Sigmoid colon (tissue), 7 donors: ENCODE data around the gene RNF180. TPM values are rescaled to one million over a fixed set of nuclear protein-coding genes. Genes with fewer than 3 reads are reported as not detected.
A peak's percentile ranks its signal among the peaks of the same experiment; 100 is the strongest.

Experiments used
- DNase-seq: peaks from one replicate; pipeline ENCODE4 v3.0.0-alpha.2; 2019
- H3K27ac ChIP-seq, 4 donors: fragments of 200-600 bp; sonication (generic); one replicate each; pipeline ENCODE4 v1.5.1; 2016 to 2019; ENCODE audit warnings: mild to moderate bottlenecking in 1 of 4
- H3K27me3 ChIP-seq, 3 donors: fragments of 200-600 bp; sonication (generic); one replicate each; pipeline ENCODE4 v1.5.1; 2019; ENCODE audit warnings: mild to moderate bottlenecking in 1 of 3
- H3K36me3 ChIP-seq, 4 donors: fragments of 200-600 bp; sonication (generic); one replicate each; pipeline ENCODE4 v1.5.1; 2016 to 2019
- H3K4me1 ChIP-seq, 4 donors: fragments of 200-600 bp; sonication (generic); one replicate each; pipeline ENCODE4 v1.5.1; 2017 to 2019
- H3K4me3 ChIP-seq, 4 donors: fragments of 200-600 bp; sonication (generic); one replicate each; pipeline ENCODE4 v1.5.1; 2017 to 2019; ENCODE audit warnings: mild to moderate bottlenecking in 2 of 4, moderate library complexity in 1 of 4
- H3K9me3 ChIP-seq, 4 donors: fragments of 200-600 bp in 3 of 4; sonication (generic) in 3 of 4; one replicate each; pipeline versions ENCODE4 v1.5.1 to v1.6.1; 2013 to 2019
- EP300 ChIP-seq, 4 donors: sonication (generic); formaldehyde crosslinking; IDR thresholded peaks; one replicate each; pipeline ENCODE4 v1.6.1; 2017; ENCODE audit warnings: antibody characterized with exemption in 4 of 4
- POLR2A ChIP-seq, 2 donors: fragments of 450-650 bp; IDR thresholded peaks; one replicate each; pipeline ENCODE4 v1.6.1; 2016; ENCODE audit warnings: antibody characterized with exemption in 2 of 2, mild to moderate bottlenecking in 2 of 2, moderate library complexity in 2 of 2
- POLR2AphosphoS5 ChIP-seq, 4 donors: sonication (generic); formaldehyde crosslinking; IDR thresholded peaks; one replicate each; pipeline ENCODE4 v1.6.1; 2017; ENCODE audit warnings: antibody characterized with exemption in 4 of 4
- WGBS, 2 donors: extraction: QIAGEN DNeasy Blood & Tissue Kit; methylation state at CpG; one replicate each; pipeline ENCODE4 v1.1.7; 2013; 5-methylcytosine and 5-hydroxymethylcytosine counted together
- intact Hi-C: fragments of 100-400 bp; cut with DNase I; formaldehyde crosslinking; loops from one replicate; pipeline ENCODE4 v1.15.1; 2023
- polyA plus RNA-seq, 3 donors: library from polyadenylated mRNA; stranded (reverse); fragments of 200-250 nt; gene quantifications; one replicate each; pipeline ENCODE4 v1.2.3, GENCODE V29; 2013
- total RNA-seq, 4 donors: library from RNA; depleted of rRNA; stranded (reverse); fragments of >200 nt; gene quantifications; one replicate each; pipeline ENCODE4 v1.1.0, GENCODE V29; 2016
- TF ChIP-seq, protein P1 (sequence below), 4 experiments: fragments of 450-650 bp in 3 of 4; fragments of 200-600 bp in 1 of 4; IDR thresholded peaks; one replicate each; pipeline ENCODE4 v1.5.1; 2016 to 2019; ENCODE audit warnings: antibody characterized with exemption in 4 of 4, mild to moderate bottlenecking in 3 of 4, moderate library complexity in 2 of 4
- donor health status: healthy with polysubstance abuse.
- donor health status: Bipolar disorder and iron deficiency.
- donor health status: healthy.

RNF180 gene
- total and polyA plus RNA-seq, 7 donors = 0.23 to 27.1 (median 16.6) TPM

DNA sequence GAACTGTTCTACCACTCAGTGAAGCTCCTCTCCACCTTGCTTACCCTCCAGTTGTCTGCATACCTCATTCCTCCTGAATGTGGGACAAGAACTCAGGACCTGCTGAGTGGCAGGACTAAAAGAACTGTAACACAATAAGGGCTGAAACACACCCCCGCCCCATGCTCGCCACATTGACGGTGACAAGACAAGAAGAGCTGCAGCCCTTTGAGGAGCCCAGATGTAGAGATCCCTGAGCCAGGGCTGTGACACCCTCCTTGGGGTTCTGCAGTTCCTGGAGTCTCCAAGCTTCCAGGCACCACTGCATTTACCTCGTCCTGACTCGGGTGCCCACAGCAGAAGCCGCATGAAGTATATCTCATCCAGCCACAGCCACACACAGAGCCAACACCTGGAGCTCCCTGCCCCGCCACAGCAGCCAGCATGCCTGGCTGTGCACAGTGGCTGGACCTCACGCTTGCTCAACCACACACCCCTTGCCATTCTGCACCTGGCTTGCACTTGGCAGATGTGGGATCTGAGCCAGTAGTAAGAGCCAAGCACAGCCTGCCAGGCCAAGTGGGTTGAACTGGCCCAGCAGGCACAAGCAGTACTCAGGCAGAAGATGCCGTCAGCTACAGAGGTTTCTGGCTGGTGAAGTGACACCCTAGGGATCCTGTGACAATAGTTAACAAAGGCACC, 166.1 kb downstream of the RNF180 start:
- peaks cover 0 to 25% (median 0%) of the 10 kb centered on the region in 4 donors for H3K36me3 ChIP-seq
- no peak for TF ChIP-seq EP300 (IDR thresholded peaks at IDR 0.05)
- peaks cover 0 to 5% (median 0%) of the 10 kb centered on the region in 4 donors for H3K9me3 ChIP-seq
- no peak overlapping the region for H3K4me3 ChIP-seq
- H3K27me3 ChIP-seq = no peaks in the 10 kb centered on the region
- no peaks in the 10 kb centered on the region for H3K4me1 ChIP-seq
- peak; percentile 56 for DNase-seq
- WGBS, 2 donors = 93 to 95% methylated on average over 9 of the region's 9 CpGs
- intact Hi-C loops = no loop called here
- no peak overlapping the region for H3K27ac ChIP-seq

DNA sequence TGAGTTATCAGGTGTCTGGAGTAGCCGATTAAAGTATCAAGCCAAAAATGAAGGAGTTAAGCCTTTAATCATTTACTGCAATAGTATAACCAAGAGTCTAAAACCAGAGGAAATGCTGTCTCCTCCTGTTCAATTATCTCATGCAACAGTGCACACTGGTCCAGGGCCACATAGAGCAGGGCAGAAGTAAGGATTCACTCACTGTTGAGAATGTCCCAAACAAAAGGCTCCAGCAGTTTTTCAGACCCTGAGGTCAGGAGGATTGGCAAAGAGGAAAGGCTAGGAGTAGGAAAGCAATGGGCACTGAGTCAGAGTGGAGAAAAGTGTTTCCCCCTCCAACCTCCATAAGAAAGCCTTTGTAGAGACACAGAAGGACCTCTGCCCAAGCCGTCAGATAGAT, 168.2 kb downstream of the RNF180 start:
- intact Hi-C loops = no loop called here
- H3K27me3 ChIP-seq = no peaks in the 10 kb centered on the region
- no peak for DNase-seq

DNA sequence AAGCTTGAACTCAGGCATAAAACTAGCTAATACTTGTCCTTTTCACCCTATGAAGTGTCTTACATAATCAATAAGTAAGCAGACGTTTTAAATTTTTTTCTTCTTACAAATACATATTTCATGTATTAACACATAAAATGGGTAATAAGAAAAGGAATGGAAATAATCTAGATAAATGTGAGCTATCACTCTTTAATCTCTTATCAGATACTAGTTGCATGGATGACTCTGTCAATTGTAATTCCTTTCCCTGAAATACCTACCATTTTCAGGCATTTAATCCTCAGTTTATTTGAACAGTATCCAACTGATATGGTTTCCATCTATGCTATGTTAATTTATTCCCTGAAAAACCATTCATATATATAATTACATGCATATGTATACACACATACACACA, 174.1 kb downstream of the RNF180 start:
- H3K9me3 ChIP-seq = no peaks in the 10 kb centered on the region
- H3K4me1 ChIP-seq = no peaks in the 10 kb centered on the region
- TF ChIP-seq POLR2AphosphoS5 (IDR thresholded peaks at IDR 0.05) = no peak
- no peak for TF ChIP-seq EP300 (IDR thresholded peaks at IDR 0.05)
- no peak for TF ChIP-seq POLR2A (IDR thresholded peaks at IDR 0.05)
- TF ChIP-seq, protein P1, sequence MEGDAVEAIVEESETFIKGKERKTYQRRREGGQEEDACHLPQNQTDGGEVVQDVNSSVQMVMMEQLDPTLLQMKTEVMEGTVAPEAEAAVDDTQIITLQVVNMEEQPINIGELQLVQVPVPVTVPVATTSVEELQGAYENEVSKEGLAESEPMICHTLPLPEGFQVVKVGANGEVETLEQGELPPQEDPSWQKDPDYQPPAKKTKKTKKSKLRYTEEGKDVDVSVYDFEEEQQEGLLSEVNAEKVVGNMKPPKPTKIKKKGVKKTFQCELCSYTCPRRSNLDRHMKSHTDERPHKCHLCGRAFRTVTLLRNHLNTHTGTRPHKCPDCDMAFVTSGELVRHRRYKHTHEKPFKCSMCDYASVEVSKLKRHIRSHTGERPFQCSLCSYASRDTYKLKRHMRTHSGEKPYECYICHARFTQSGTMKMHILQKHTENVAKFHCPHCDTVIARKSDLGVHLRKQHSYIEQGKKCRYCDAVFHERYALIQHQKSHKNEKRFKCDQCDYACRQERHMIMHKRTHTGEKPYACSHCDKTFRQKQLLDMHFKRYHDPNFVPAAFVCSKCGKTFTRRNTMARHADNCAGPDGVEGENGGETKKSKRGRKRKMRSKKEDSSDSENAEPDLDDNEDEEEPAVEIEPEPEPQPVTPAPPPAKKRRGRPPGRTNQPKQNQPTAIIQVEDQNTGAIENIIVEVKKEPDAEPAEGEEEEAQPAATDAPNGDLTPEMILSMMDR (IDR thresholded peaks at IDR 0.05) = no peak
- H3K27ac ChIP-seq = no peak overlapping the region
- WGBS, 2 donors = 80 to 84% methylated on average over 1 of the region's 1 CpG
- H3K27me3 ChIP-seq = no peaks in the 10 kb centered on the region
- H3K4me3 ChIP-seq = no peak overlapping the region
- no peaks in the 10 kb centered on the region for H3K36me3 ChIP-seq
- intact Hi-C loops = no loop called here
- DNase-seq = no peak

More for the DNA sequence above, 168.2 kb downstream of the RNF180 start:
- Histone ChIP-seq H3K4me3 (no peak overlapping the region), H3K36me3 (peaks cover 0 to 25% (median 0%) of the 10 kb centered on the region in 4 donors), H3K4me1 (no peaks in the 10 kb centered on the region), H3K9me3 (peaks cover 0 to 5% (median 0%) of the 10 kb centered on the region in 4 donors), H3K27ac (no peak overlapping the region)
- TF ChIP-seq, protein P1 (IDR thresholded peaks at IDR 0.05) = no peak
- TF ChIP-seq POLR2AphosphoS5 (IDR thresholded peaks at IDR 0.05) = no peak
- WGBS, 2 donors = 68 to 90% methylated on average over 2 of the region's 2 CpGs

DNA sequence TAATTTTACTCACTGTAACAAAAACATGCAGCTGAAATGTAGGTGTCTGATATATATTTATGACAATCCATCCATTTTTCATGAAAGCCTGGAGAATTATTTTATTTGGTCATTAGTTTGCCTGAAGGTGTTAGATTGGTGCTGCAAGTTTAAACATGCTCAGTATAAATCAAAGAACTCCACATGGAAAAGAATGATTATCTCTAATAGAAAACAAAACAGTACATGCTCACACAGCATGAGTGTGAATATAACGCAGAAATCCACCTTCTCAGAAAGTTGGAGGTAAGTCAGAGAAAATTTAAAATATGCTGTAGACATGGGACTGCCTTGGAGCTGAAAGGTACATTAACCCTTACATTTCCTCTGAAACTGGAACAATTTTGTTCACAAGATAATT, 174.7 kb downstream of the RNF180 start:
- Histone ChIP-seq H3K36me3 (no peaks in the 10 kb centered on the region), H3K4me3 (no peak overlapping the region), H3K9me3 (no peaks in the 10 kb centered on the region), H3K4me1 (no peaks in the 10 kb centered on the region), H3K27ac (no peak overlapping the region), H3K27me3 (no peaks in the 10 kb centered on the region)
- DNase-seq = no peak
- TF ChIP-seq POLR2AphosphoS5 (IDR thresholded peaks at IDR 0.05) (no peak), EP300 (IDR thresholded peaks at IDR 0.05) (no peak)
- intact Hi-C loops = no loop called here
- 81 to 83% methylated on average over 1 of the region's 1 CpG for WGBS, 2 donors

DNA sequence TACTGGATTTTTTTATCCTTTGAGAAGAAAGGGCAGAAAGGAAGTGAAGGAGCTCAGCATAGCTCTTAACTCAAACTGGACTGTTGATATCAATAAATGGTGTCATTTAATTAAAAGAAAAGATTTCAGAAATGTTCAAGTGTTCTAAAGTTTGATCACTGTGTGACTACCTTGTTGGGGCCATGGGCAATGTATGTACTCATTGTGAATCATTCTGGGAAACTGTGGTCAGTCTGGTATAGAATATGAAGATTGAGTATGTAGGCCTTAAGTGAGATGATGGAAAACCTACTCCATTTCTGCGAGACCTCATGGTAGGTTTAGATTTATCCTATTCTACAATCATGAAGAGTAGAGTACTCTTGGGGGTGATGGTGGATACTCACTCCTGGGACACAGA, 175.7 kb downstream of the RNF180 start:
- no peak for DNase-seq
- Histone ChIP-seq H3K4me3 (no peak overlapping the region), H3K27ac (no peak overlapping the region), H3K9me3 (no peaks in the 10 kb centered on the region), H3K4me1 (no peaks in the 10 kb centered on the region), H3K27me3 (no peaks in the 10 kb centered on the region), H3K36me3 (no peaks in the 10 kb centered on the region)
- TF ChIP-seq, protein P1 (IDR thresholded peaks at IDR 0.05) = no peak
- no peak for TF ChIP-seq POLR2A (IDR thresholded peaks at IDR 0.05)
- WGBS, 2 donors = 90 to 97% methylated on average over 1 of the region's 1 CpG
- intact Hi-C loops = no loop called here

DNA sequence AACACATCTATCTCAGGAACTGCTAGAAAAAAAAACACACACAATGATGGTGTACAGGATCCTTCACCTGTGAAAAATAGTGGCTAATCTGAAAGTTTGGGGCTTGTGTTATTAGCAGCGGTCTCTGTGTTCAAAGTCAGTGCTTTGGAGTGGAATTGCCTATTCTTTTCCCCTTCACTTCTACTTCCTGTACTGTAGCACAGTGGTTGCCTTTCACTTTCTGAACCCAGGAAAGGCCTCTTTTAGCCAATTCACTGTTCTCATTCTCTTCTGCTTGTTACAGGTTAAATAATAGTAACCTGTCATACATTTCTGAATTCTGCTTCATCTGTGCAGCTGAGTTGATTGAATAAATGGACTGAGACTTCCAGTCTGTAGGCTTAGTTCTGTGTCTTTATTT, 178.9 kb downstream of the RNF180 start:
- H3K27me3 ChIP-seq = no peaks in the 10 kb centered on the region
- no peaks in the 10 kb centered on the region for H3K9me3 ChIP-seq
- intact Hi-C loops = no loop called here
- H3K27ac ChIP-seq = no peak overlapping the region
- WGBS, 2 donors = 87 to 98% methylated on average over 1 of the region's 1 CpG
- DNase-seq = no peak
- H3K4me3 ChIP-seq = no peak overlapping the region
- H3K4me1 ChIP-seq = no peaks in the 10 kb centered on the region
- TF ChIP-seq EP300 (IDR thresholded peaks at IDR 0.05) = no peak
- no peak for TF ChIP-seq POLR2AphosphoS5 (IDR thresholded peaks at IDR 0.05)
- TF ChIP-seq, protein P1 (IDR thresholded peaks at IDR 0.05) = no peak
- no peak for TF ChIP-seq POLR2A (IDR thresholded peaks at IDR 0.05)
- no peaks in the 10 kb centered on the region for H3K36me3 ChIP-seq
